Measurements from ENCODE around the gene USO1.

GRCh38 chr4:75722417-75722816 lies 2.0 kb upstream of the USO1 start:
- TF ChIP-seq POLR2A (IDR thresholded peaks at IDR 0.05; ENCODE audit: low read length) (no peak), GATA1 (IDR thresholded peaks at IDR 0.05; ENCODE audit: low read depth, low read length) (no peak)
